ENCODE data around the gene VAX1.
A peak's percentile ranks its signal among the peaks of the same experiment; 100 is the strongest.

Gene VAX1

DNA sequence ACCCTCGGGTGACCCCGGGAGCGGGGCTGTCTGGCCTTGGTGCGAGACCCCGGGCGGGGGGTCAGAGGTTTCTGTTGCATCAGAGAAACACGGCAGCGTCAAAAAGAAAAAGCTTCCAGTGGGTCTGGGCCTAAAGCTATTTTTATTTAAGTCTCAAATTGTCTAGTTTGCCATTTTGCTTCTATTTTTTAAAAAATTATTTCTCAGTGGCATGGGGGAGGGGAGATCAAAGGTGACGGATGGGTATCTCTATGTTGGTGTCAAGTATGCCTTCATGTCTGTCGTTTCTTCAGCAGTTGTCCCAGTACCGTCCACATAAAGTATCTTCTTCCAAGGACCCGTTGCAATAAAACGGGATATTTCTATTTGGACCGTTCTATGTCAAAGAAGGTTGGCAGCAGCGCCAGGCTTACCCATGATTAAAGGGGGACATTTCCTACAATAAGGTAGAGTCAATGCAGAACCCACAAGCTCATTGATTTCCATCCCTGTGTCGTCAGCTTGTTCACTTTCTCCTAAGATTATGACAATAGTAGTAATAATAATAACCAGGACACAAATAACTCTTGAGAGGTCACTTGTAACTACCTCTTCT is 26.0 kb upstream of the VAX1 start:
- DNase-seq: peak; percentile 52

DNA sequence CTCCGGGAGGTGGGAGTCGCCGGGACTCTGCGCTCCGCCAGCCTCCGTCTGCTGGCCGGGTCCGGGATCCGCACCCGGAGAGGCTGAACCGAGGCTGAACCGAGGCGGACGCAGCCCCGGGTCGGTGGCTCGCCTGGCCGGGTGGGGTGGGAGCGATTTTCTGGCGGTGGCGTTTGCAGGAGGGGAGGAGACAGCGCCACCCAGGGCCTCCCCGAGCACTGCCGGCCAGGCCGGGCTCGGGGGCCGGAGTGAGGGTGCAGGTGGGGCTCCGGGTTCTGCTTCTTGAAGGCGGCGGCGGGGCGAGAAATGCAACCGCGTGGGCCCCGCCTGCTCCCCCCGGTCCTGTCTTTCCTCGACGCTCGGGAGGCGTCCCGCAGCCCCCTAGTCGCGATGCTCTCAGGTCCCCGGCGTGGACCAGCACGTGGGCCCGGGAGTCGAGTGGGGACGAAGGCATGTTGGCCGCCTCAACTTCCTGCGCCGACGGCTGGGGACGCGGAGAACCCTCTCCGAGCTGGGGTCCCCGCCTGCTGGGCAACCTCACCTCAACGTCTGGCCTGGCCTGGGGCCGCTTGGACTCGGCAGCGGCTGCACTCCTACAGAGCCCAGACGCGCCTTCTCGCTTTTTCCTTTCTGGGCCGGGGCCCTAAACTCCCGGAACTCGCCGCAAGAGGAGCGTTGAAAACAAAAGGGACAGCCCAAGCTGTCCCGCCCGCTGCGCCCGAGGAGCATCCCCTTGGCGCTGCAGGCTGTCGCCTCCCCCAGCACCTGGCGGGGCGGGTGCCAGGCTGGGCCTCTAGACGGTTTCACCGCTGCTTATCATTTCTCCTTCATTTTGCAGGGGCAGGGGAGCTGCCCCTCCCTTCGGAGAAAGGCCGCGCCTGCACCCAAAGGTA is 25.2 kb upstream of the VAX1 start:
- peak; percentile 77 for DNase-seq

DNA sequence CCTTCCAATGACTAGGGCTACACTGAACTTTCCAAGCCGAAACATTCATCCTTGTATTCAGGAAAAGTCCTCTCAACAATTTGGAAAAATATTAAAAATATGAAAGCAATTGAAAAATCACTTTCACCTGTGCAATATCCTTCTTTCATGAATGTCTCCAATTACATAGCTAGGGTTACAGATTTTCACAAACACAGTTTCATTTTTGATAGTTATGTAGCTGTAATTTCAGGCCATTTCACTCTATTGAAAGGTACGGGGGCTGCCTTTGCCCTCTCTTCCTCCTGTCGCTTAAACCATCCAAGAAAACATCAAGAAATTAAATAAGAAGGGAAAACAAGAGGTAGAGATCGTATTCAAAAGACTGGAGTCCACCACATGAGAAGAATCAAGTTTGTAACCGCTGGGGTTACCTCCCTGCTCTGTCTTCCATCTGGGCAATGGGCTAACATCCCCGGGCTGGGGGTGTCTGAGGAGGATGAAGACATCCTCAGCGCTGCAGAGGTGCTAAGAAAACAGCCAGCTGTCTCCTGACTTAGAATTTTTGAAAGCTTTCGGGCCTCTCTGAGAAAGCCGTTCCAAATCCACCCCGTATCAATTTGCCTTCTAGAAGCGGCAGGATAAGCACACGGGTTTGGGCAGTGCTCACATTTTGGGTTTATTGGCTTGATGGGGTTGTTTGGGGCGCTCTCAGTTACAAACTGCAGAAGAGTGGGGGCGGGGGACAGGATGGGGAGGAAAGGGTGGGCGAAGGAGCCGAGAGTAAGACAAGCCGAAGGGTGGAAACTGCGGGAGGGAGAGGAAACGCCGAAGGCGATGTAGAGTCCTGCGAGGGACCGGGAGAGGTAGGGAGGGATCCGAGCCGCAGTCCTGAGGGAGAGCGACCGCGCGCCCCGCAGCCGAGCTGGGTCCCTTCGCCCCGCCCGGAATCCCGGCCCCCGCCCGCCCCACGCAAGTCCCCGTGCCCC is 24.3 kb upstream of the VAX1 start:
- DNase-seq: peak; percentile 50

GRCh38 chr10:117161386-117162033 is 23.4 kb upstream of the VAX1 start:
- DNase-seq: peak; percentile 58

GRCh38 chr10:117160567-117160966 is 22.5 kb upstream of the VAX1 start:
- DNase-seq: peak; percentile 27

- peak; percentile 47 for DNase-seq
These were observed 21.3 kb upstream of the VAX1 start for GRCh38 chr10:117159390-117159789.

GRCh38 chr10:117158297-117158696 is 20.2 kb upstream of the VAX1 start:
- no peak for DNase-seq

DNA sequence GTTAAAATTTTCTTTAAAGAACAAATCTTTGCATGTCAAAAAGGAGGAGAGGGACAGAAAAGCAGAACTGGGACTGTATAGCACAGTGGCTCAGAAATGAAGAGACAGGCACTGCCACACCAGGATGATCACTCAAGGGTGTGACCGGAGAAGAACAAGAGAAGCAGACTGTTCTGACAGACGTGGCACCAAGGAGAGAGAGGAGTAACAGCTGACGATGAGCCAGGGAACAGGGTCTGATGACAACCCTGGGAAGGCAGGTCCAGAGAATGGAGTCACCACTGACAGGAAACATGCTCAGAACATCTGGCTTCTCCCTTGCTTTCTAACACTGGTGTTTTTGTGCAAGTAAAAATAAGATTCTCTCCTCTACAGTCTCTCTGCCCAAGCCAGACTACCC is 14.6 kb upstream of the VAX1 start:
- no peak for DNase-seq

GRCh38 chr10:117148284-117148683 is 10.2 kb upstream of the VAX1 start:
- DNase-seq: no peak

DNA sequence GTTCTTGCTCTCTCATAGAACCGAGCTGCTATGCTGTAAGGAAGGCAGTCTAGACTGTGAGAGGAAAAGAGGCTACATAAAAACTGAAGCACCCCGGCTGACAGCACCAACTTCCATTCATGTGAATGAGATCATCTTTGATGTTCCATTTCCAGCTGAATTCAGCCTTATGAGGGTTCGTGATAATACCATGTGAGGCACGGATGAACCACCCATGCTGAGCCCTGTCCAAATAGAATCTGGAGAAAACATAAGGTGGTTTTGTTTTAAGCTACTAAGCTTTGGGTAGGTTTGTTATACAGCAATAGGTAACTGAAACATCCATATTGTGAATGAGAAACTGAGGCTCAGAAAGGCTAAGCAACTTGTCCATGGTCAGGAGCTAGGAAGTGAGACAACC is 6.9 kb upstream of the VAX1 start:
- DNase-seq: no peak

- DNase-seq: peak; percentile 53
These were observed 5.2 kb upstream of the VAX1 start for GRCh38 chr10:117143103-117143823.

DNA sequence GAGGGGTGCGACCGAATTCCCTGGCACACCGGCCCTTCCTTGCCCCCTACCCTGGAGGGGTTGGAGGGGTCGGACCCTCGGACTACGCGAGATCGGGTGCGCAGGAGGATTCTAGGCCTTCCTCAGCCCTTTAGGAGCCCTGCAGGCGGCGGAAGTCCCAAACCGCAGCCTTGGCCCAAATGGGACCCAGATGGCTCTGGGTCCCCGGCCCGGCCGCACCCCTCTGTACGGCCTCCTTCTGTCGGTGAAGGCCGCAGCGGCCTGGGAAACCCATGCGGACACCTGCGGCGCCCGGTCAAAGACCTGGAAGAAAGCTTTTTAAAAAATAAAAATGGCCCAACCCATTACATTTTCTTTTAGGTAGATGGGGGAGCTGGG is 2.4 kb upstream of the VAX1 start:
- DNase-seq: no peak

DNA sequence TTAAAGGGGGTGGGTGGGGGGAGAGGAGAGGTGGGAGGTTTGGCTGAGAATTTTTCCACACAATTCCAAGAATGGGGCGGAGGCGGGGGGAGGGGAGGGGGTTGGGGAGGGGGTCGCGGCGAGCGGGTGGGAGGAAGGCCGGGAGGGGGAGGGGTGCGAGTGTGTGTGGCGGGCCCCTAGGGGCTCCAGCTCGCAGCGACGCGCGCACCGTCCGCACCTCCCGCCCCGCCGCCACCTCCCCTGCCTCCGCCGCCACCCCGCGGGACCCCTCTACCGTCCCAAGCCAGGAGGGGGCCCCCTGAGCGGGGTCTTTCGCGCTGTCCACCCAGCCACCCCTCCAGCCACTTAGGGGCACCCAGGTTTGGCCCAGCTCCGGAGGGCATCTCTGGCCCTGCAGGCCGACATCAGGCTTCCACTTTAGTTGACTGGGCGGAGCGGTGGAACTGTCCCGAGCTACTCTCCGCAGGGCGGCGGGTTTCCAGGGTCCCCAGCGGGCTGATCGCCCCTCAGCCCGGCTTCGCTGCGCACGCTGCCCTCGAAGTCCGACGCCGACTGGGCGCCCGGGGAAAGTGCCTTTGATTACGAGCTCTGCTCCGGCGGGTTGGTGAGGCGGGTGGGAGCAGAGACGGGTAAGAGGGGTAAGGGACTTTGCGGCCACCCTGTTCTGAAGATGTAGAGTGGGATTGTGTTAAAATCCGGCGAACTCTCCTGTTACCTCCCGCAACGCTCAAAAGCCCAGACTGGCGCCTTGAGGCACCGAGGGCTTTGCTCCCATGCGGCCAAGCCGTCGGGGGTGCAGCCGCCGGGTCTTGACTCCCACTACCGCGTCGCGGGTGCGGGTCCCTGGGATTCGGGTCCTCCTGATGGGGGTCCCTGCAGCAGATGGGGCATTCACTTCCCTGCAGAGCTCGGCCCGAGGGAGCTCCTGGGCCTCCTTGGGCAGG is 1.8 kb upstream of the VAX1 start:
- peak; percentile 64 for DNase-seq

DNA sequence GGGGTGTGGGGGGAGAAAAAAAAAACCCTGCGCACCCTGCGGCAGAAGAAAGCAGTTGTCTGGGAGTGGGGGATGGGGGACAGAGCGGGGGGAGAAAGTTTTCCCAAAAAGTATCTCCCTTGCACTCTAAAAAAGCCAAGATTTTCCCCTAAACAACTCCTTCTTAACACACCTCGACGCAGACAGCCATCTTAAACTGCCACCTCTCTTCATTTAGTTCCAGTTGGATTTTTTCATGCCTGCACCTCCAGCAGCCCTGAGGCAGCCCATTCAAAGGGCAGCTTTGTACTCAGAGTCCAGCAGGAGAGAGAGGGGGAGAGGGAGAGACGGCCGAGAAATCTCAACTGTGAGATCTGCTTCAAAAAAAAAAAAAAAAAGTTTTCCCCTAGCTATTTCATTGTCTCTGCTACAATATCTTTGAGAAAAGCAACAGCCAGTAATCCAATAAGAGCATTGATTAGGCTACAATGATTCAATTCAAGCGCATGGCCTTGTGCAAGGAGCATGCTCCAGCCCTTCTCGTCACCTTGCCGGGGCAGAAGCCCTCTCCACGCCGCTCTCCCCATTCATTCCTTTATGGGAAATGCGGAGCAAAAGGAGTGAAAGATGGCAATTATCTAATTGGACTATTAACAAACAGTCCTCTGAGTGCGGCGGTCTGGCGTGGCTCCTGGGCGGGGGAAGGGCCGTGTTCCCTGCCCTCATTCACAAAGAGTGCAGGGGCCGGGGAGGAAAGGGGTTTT is 939 bp upstream of the VAX1 start:
- DNase-seq: peak; percentile 80

DNA sequence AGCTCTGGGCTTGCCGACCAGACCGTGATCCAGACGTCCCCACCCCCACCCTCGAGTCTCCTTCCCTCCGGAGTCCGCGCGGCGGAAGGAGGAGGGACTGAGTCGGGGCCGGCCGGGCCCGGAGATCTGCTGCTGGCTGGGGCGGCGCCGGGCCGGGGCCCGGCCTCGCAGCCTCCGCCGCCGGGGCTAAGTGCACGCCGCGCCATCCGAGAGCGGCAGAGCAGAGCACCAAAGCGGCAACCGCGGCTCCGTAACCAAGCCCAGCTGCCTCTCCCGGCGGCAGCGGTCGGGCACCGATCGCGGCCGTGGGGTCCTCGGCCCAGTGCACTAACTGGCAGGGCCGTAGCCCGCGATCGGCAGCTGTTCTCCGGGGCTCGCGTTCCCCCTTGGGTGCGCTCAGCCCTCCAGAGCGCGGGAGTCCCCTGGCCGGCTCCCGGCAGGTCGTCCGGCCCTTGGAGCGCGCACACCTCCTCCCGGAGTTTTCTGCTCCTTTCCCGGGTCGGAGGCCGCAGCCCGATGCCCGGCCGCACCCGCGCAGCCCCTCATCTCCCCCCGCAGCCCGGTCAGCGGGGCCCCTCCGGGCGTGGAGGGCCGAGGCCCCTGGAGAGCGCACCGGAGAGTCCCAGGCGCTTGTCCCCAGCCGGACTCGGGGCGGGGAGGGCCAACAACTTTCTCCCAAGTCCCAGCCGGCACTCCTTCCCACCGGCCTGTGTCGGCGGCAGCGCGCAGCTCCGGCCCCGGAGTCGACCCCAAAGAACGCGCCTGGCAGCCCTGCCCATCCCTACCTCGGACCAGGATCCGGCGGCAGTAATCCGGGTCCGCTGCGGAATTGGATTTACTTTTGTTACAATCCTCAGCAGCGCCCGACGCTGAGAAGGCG is 799 bp downstream of the VAX1 start:
- DNase-seq: peak; percentile 82

- peak; percentile 64 for DNase-seq
These were observed 1.6 kb downstream of the VAX1 start for GRCh38 chr10:117136391-117136975.

- DNase-seq: no peak
These were observed 2.5 kb downstream of the VAX1 start for GRCh38 chr10:117135480-117136140.

- DNase-seq: no peak
These were observed 3.1 kb downstream of the VAX1 start for GRCh38 chr10:117135026-117135372.

Data from retina (tissue), 1 donor.